ENCODE data around the gene IFI30. TPM values are rescaled to one million over a fixed set of nuclear protein-coding genes. Genes with fewer than 3 reads are reported as not detected.
A peak's percentile ranks its signal among the peaks of the same experiment; 100 is the strongest.
"Not testable (repeated sequence)": the region's sequence is repeated elsewhere in the genome, so short reads cannot be mapped to it uniquely, and the experiment has no call there.

Gene IFI30
- total RNA-seq, 1 experiment from 2014 or later, result 69.6 TPM

DNA sequence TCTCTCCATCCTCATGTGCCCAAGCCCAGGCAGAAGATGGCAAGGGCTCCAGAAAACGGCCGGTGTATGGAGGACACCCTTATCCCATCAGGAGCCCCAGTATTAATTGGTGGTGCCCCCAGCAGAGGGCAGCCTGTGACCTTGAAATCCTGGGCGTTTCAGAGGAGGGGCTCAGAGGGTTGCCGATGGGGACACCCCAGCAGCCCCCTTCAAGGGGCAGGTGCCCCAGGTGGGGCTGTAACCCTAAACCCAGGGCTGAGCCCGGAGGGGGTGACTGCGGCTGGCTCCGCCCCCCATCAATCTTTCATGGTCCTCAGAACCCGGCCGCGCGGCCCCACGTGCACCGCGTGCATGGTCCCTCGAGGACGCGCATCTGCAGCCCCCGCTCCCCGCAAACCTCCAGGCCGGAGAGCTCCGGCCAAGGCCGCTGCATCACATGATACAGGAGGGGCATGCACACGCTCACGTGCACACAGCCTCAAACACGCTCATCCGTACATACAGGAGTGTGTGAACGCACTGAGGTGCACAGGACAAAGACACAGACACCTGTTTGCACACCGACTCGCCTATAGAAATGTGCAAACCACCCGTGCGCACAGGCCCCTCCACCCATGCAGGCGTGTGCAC is 29.3 kb downstream of the IFI30 start:
- DNase-seq (ENCODE audit: low read depth), result no peak

DNA sequence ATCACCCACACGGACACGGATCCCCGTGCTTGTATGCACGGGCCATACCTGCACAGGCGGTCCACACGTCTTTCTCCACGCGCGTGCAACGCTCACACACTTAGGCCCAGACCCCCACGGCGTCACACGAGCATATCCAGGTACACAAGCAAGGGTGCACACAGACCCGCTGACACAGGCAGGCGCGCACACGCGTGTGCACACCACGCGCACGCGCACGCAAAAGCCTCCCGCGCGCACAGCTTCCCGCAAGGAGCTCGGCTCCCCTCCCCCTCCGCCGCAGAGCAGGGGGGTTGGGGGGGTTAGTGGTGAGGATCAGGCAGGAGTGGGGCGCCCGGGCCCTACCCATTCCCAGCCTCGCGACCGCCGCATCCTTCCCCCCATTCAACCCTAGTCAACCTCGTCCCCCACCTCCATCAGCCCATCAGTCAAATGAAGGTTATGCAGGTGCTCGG is 29.8 kb downstream of the IFI30 start:
- DNase-seq (ENCODE audit: low read depth), result no peak

DNA sequence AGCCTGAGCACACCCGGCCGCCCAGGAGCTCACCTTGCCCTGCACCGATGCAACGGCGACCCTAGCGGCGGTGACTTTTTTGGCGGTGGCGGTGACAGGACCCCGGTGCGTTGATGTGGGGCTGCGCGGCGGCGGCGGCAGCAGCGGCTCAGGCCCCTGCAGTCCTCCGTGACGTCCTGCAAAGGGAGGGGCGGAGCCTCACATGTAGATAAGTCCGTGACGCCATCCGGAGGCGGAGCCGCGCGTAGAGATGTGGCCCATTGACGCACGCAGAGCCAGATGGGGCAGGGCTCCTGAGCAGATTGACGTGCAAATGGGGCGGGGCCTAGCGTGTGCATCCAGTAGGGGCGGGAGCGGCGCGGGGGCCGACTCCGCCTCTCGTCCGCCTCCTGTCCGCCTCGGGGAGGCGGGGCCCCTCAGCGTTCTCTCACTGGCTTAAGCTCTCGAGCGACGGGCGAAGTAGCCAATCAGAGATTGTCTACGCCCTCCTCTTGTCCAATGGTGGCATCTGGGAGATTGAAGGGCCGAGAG is 30.3 kb downstream of the IFI30 start, which contains the start of gene RAB3A:
TSS of gene RAB3A (minus strand) at position 180 of the 531 bp plus-strand sequence. CDS start 1,302 bp downstream, outside the sequence.
- peak; percentile 100 for DNase-seq (ENCODE audit: low read depth)

DNA sequence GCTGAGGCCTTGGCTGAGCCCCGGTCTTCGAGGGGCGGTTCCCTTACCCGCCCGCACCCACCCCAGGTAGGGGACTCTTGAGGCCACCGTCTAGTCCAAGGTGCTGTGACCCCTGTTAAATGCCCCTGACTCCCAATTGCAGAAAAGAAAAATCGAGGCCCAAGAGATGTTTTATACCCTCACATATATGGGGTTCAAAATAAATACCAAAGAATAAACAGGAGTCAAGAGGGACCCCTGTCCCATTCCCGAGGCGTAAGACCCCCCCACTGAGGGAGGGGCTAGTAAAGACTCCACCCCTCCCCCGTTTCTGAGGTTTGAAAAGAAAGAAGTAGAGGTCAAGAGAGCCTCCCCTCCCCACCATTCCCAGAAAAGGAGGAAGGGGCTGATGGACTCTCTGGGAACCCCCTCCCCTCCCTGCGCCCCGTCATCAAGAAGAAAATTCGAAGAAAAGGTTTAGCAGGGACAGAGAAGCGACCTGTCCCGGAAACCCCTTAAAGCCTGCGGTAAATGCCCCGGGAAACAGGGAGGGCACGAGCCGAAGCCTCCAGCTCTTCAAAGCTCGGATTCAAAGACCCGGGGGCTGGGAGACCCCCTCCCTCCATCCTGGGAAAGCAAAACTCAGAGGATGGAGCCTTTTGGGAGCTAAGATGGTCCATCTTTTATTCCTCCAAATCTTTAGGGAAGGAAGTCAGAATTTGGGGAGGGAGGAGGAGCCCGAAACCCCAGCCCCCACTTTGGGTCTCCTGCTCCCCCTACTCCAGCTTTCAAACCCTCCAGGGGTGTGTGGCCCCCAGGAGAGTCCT is 31.0 kb downstream of the IFI30 start:
- DNase-seq (ENCODE audit: low read depth), result peak; percentile 33

DNA sequence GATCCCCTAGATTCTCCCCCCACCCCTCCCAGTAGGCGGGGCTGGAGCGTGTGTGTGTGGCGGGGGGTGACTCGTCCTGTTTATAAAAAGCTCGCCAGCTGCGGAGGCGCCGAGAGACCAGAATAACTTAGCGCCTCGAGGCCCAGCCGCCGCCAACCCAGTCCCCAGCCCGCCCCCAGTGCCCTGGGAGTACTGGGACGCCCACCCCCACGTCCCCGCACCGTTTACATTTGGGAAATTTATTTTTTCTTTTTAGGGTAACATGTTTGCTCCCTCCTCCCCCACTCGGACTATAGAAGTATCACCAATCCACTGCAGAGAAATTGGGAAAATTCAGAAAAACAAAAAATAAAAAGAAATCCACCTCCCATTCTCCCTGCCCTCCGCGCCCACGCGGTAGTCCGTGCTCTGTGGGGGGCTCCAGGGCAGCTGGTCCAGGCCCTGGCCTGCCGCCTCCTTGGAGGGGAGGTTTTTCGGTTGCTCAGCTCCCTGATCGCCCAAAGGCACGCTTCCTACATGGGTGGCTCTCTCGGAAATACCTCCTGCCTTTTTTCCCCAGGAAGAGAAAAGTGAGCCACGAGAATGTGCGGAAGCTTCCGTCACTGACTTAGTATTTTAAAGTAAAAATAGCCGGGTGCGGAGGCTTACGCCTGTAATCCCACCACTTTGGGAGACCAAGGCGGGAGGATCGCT is 31.7 kb downstream of the IFI30 start:
- peak; percentile 79 for DNase-seq (ENCODE audit: low read depth)

DNA sequence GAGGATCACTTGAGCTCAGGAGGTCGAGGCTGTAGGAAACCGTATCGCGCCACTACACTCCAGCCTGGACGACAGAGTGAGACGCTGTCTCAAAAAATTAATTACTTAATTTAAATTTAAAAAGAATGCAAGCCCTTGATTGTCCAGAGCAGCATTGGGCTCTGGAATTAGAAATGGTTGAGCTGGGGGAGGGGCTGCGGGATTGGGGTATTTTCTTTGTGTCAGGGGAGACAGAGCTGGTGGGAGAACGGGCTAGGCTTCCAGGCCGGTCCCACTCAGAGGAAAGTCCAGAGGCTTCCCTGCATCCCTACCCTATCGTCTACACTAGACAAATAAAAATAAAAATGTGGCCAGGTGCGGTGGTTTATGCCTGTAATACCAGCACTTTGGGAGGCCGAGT is 32.4 kb downstream of the IFI30 start:
- DNase-seq (ENCODE audit: low read depth), result no peak

DNA sequence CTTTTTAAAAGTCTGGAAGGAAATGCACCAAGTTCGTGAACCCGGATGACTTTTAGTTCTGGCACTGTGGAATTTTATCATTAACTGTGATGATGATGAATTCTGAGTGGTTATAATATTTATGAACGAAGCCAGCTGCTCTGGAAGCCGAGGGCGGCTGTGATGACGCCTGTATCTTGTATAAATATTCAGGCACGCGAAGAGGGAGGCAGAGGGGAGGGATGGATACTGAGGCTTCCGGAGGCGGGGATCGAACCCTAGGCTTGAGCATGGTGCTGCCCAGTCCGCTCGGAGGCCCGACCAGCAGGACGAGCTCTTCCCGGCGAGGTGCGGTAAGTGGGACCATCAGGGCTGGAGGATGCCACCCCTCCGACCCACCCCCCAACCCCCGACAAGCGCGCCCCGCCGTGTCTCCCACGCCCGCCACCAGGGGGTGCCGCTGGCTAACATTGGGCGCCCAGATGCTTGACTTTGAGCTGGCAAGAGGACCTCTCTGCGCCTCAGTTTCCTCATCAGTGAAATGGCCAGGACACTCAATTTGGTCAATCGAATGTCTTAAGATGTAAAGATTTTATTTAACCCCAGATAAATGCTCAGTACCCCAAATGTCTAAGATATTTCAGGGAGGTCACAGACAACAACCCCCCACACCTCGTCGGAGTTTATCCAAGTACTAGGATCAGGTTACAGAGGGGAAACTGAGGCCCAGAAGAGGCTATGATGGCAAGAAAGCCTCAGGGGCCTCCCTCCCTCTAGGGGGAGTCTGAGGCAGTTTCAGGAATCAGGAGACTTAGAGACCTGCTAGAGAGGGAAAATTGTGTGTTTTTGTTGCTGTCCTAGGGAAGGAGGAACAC is 34.7 kb downstream of the IFI30 start:
- peak; percentile 45 for DNase-seq (ENCODE audit: low read depth)

DNA sequence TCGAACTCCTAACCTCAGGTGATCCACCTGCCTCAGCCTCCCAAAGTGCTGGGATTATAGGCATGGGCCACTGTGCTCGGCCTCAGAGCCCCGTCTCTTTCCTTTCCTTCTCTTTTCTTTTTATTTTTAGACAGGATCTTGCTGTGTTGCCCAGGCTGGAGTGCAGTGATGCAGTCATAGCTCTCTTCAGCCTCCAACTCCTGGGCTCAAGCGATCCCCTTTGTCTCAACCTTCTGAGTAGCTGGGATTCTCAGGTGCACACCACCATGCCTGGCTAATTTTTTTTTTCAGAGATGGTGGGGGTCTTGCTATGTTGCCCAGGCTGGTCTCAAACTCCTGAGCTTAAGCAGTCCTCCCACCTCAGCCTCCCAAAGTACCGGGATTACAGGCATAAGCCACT is 36.3 kb downstream of the IFI30 start:
- not testable (repeated sequence) for DNase-seq (ENCODE audit: low read depth)

DNA sequence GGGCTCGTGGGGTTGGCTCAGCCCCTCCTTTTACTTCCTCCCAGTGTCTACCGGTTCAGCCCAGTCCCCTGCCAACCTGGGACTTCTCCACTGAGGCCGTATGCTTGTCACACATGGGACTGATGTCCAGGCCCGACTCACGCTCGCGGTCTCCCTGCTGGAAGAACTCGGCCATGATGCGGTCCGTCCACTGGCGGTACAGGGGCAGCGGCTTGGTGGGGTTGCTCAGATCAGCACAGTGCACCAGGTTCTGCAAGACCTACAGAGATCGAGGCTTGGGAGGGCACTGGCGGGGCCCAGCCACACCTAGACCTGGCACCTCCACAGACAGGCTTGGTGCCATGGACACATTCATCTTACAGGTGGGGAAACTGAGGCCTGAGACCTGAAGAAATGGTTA is 38.1 kb downstream of the IFI30 start:
- DNase-seq (ENCODE audit: low read depth), result no peak

DNA sequence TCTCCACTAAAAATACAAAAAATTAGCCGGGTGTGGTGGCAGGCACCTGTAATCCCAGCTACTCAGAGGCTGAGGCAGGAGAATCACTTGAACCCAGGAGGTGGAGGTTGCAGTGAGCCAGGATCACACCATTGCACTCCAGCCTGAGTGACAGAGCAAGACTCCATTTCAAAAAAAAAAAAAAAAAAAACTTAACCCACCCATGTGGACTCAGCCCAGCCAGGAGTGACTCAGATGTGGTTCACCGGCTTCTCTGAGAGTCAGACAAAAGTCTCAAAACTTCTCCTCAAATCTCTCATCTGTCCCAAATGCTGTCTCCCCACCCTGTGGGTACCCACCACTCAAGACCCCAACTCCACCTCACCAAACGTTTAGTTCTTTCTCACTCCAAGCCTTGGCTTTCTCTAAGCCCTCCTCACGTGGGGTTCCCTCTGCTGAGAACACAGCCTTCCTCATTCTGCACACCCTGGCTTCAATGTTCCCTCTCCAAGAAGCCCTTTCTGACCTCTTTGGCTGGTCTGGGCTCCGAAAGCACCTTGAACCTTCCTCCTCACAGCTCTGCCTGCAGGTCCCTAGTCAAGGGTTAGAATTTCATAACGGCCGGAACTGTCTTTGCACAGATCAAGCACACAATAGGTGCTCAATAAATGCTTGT is 41.3 kb downstream of the IFI30 start:
- DNase-seq (ENCODE audit: low read depth), result peak; percentile 57

DNA sequence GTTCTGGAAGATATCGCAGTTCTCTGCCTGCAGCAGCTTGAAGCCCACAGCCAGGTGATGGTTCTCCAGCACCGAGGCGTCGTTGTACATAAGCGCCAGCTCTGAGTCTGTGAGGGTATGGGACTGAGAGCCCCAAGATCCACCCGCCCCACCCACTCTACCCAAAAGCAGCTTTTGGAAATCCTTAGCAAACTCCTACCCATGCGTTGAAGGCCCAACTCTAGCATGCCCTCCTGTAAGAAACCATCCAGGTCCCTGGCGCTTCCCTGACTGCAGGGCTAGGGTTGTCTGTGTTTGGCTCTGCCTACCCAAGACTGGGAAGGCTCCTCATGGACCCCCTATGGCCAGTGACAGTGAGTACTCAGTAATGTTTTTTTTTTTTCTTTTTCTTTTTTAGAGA is 43.2 kb downstream of the IFI30 start:
- no peak for DNase-seq (ENCODE audit: low read depth)

DNA sequence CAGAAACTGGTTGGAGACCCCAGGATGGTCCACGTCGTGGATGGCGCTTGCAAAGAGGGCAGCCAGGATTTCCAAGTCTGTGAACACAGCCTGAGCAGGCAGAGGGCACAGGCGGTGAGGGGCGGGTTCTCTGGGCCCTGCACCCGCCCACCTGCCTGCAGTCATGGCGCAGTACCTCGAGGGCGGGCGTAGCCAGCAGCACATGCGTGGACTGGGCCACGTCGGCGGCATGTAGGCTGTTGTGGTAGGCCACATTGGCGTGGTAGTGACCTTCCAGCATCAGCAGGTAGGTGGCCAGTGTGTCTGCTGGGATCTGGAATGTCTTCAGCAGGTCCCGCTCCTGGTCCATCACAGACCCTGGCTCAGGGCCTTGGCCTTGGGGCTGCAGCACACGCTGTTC is 44.5 kb downstream of the IFI30 start:
- DNase-seq (ENCODE audit: low read depth), result no peak

DNA sequence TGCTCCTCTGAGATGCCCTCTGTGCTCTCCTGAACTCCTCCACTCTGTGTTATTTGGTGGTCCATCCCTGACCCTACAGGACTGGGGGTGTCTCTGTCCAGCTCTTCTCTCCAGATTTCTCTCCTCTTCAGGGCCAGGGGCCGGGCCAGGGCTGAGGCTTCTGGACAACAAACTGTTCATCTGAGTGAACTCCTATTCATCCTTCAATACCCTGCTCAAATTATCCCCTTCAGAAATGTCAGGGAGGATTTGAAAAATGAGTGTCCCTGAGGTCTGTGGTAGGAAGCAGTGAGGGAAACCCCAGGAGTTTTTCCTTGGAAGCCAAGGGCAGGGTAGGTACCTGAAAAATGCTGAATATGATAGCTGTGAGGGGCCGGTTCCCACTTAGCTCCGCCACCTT is 45.0 kb downstream of the IFI30 start:
- no peak for DNase-seq (ENCODE audit: low read depth)

DNA sequence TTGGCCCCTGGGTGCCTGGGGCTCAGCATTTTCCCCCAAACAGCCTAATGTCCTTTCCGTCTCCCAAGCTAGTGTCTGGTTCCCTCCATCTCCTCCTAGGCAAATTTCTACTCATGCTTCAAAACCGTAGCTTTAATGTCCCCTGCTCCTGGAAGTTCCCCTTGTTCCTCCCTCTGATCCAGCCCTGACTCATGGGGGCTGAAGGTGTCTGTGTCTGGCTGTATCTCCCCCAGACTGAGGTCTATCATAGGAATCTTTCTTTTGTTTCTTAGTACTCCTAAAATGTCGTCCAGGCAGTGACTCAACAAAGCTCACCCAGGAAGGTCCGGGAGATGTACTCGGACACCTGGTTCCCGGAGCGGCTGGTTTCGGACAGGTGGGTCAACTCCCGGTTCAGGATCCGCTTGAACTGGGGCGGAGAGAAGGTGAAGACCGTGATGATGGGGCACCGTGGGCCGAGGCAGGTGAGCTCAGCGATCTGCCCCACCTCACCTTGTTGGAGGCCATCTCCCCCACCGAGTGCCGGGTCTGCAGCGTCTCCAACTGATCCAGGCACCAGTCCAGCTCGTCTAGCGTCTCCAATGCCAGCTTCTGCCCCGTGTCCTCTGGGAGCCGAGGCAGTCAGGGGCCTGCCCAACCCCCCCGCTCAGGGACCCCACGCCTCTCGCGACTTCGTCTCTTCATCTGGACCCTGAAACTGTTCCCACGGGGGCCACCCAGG is 46.5 kb downstream of the IFI30 start:
- no peak for DNase-seq (ENCODE audit: low read depth)

DNA sequence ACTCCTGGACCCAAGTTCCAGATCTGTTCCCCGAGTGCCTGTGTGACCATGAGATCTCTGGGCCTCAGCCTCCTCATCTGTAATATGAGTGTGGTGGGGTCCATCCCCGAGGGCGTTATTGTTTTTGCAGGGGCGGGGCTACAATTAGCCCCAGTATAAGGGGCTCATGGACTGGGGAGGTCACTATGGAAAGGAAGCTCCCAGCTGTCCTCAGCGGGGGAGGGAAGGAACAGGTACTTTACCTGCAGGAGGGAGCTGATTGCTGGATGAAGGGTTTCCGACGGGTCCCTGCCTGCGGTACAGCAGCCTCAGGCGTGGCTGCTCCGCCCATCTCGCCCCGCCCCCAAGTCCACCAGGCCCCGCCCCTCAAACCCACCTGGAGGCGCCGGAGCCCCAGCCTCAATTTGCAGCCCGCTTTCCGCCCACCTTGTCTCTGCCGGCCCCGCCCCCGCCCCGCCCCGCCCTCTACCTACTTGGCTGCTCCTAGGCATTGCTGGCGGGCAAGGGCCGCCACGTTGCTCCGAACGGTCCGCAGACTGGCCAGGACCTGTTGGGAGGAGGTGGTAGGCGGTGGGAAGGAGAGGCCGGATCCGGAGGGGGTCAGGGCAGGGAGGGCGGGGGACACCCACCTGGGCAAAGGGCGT is 47.1 kb downstream of the IFI30 start:
- DNase-seq (ENCODE audit: low read depth), result no peak

DNA sequence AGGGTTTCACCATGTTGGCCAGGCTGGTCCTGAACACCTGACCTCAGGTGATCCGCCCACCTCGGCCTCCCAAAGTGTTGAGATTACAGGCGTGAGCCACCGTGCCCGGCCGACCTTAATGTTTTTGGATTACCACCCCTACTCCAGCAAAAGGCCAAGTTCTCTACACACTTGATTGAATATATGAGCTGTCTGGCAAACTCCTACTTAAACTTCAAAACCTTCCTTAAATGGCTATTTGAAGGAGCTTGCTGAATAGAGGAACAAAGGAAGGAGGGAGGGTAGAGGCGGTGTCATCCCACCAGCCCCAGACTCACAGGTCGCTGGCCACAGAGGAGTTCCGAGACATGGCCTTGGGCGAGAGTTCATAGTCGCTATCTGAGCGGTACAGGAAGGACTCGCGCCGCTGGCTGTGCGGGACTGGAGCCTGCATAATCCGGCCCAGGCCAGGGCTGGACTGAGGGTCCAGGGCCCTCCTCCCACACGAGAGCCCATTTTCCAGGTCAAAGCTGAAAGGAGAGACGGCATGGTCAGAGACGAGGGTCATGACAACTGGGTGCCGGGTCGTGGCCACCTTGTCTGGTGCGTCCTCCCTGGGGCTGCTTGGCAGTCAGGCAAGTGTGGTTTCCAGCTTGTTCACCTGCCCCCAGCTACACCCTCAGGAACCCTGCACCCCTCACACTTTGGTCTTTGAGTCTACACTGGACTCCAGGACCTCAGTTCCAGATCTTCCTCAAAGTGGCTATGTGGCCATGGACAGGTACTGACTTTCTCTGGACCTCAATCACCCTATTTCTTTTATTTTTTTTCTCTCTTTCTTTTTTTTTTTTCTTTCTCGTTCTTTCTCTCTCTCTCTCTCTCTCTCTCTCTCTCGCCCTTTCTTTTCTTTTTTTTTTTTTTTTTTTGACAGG is 48.5 kb downstream of the IFI30 start:
- no peak for DNase-seq (ENCODE audit: low read depth)

DNA sequence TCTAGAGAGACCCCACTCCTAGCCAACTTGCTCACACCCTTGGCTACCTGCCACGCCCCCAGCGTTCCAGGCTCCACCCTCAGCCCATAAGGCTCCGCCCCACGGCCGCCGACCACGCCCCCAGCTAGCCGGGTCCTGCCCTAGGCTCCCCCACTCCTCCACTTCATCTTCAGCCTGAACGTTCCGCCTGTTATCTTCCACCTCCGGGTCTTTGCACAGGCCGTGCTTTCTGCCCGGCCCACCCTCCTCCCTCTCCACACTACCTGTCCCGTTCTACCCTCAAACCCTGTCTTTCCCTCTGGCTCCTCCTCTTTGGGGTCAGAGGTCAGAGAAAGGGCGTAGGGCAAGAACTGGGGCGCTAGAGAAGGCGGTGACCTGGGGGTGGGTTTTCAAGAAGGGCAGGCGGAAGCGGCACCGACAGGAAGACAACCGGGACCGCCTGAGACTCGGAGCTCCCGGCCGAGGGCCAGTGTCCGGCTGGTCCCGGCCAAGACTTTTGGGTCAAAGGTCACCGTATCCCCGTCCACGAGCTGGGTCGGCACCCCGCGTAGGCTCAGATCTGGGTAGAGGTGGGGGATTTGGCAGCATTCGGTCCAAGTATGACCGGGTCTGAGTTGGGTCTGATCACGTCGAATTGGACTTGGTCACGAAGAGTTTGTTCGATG is 50.4 kb downstream of the IFI30 start:
- DNase-seq (ENCODE audit: low read depth), result no peak
